WTC11 (cell line): Measurements from ENCODE around the gene GTF2I. TPM values are rescaled to one million over a fixed set of nuclear protein-coding genes. Genes with fewer than 3 reads are reported as not detected.
"Not testable (repeated sequence)": the region's sequence is repeated elsewhere in the genome, so short reads cannot be mapped to it uniquely, and the experiment has no call there.

Source experiments
- ATAC-seq: fragments of 200-7000 bp; cut with Tn5 transposase; 2 replicates; pipeline ENCODE4 v1.10.0; 2021; ENCODE audit warnings: mild to moderate bottlenecking, moderate library complexity
- CTCF ChIA-PET: fragments of 300-600 bp; sonication (Branson Sonifier 250); formaldehyde crosslinking; loops from one replicate; lab custom pipeline; 2021; ENCODE audit warnings: antibody characterized with exemption; lab: Charles Lee
- POLR2A ChIA-PET: fragments of 350-600 bp; sonication (Branson Sonifier 250); formaldehyde crosslinking; loops from one replicate; lab custom pipeline; 2021; ENCODE audit warnings: antibody characterized with exemption; lab: Charles Lee
- DNase-seq: peaks from one replicate; pipeline ENCODE4 v3.0.0; 2021; ENCODE audit warnings: low spot score
- H3K27ac Mint-ChIP-seq: 2 replicates; pipeline ENCODE4 v1.8.0; 2021; ENCODE audit warnings: mixed read lengths
- H3K27me3 Mint-ChIP-seq: 2 replicates; pipeline ENCODE4 v1.8.0; 2021; ENCODE audit warnings: low read depth, mild to moderate bottlenecking, moderate library complexity, mixed read lengths
- H3K36me3 Mint-ChIP-seq: 2 replicates; pipeline ENCODE4 v1.8.0; 2021; ENCODE audit warnings: mixed read lengths
- H3K4me1 Mint-ChIP-seq: 2 replicates; pipeline ENCODE4 v1.8.0; 2022; ENCODE audit warnings: mixed read lengths
- H3K4me3 Mint-ChIP-seq: 2 replicates; pipeline ENCODE4 v1.8.0; 2021; ENCODE audit warnings: mild to moderate bottlenecking, moderate library complexity, mixed read lengths
- H3K9me3 Mint-ChIP-seq: 2 replicates; pipeline ENCODE4 v1.8.0; 2021; ENCODE audit warnings: mixed read lengths
- AR ChIP-seq: fragments of 250-450 bp; sonication (Bioruptor Pico); IDR thresholded peaks from 2 replicates; pipeline ENCODE4 v1.9.0; 2021; ENCODE audit warnings: mild to moderate bottlenecking
- CREB1 ChIP-seq: sonication (generic); formaldehyde crosslinking; IDR thresholded peaks from 2 replicates; pipeline ENCODE4 v1.8.0; 2023; ENCODE audit warnings: mild to moderate bottlenecking, missing genetic modification reagents
- CREM ChIP-seq: sonication (generic); formaldehyde crosslinking; IDR thresholded peaks from 2 replicates; pipeline ENCODE4 v1.8.1; 2022; ENCODE audit warnings: mild to moderate bottlenecking, missing genetic modification reagents, moderate library complexity
- CTCF ChIP-seq: fragments of 200-600 bp; IDR thresholded peaks from 2 replicates; pipeline ENCODE4 v1.8.0; 2022; ENCODE audit warnings: antibody characterized with exemption
- E2F1 ChIP-seq: sonication (generic); formaldehyde crosslinking; IDR thresholded peaks from 2 replicates; pipeline ENCODE4 v1.8.0; 2022; ENCODE audit warnings: mild to moderate bottlenecking, missing genetic modification reagents
- E2F5 ChIP-seq: sonication (generic); formaldehyde crosslinking; IDR thresholded peaks from 2 replicates; pipeline ENCODE4 v1.8.1; 2022; ENCODE audit warnings: mild to moderate bottlenecking, moderate library complexity, missing genetic modification reagents
- ERG ChIP-seq: fragments of 250-450 bp; sonication (Bioruptor Pico); IDR thresholded peaks from 2 replicates; pipeline ENCODE4 v1.8.0; 2021; ENCODE audit warnings: mild to moderate bottlenecking
- IRF2 ChIP-seq: sonication (generic); formaldehyde crosslinking; IDR thresholded peaks from 2 replicates; pipeline ENCODE4 v1.8.0; 2022; ENCODE audit warnings: low read depth, missing genetic modification reagents, borderline replicate concordance
- NFE2L1 ChIP-seq: sonication (generic); formaldehyde crosslinking; IDR thresholded peaks from 2 replicates; pipeline ENCODE4 v1.8.1; 2023; ENCODE audit warnings: missing genetic modification reagents
- NR1H2 ChIP-seq: sonication (generic); formaldehyde crosslinking; IDR thresholded peaks from 2 replicates; pipeline ENCODE4 v1.9.0; 2021; ENCODE audit warnings: mild to moderate bottlenecking, moderate library complexity, missing genetic modification reagents
- TCF7 ChIP-seq: sonication (generic); formaldehyde crosslinking; IDR thresholded peaks from 2 replicates; pipeline ENCODE4 v1.8.0; 2022; ENCODE audit warnings: mild to moderate bottlenecking, low read depth, missing genetic modification reagents, moderate library complexity
- ZBTB21 ChIP-seq: sonication (generic); formaldehyde crosslinking; IDR thresholded peaks from 2 replicates; pipeline ENCODE4 v1.8.1; 2023; ENCODE audit warnings: mild to moderate bottlenecking, missing genetic modification reagents, borderline replicate concordance
- ZNF121 ChIP-seq: sonication (generic); formaldehyde crosslinking; IDR thresholded peaks from 2 replicates; pipeline ENCODE4 v1.8.0; 2023; ENCODE audit warnings: missing genetic modification reagents
- ZNF263 ChIP-seq: sonication (generic); formaldehyde crosslinking; IDR thresholded peaks from 2 replicates; pipeline ENCODE4 v1.8.1; 2022; ENCODE audit warnings: low read depth, mild to moderate bottlenecking, moderate library complexity, missing genetic modification reagents
- ZNF423 ChIP-seq: fragments of 250-450 bp; sonication (Bioruptor Pico); IDR thresholded peaks from 2 replicates; pipeline ENCODE4 v2.1.2; 2022; ENCODE audit warnings: mild to moderate bottlenecking, moderate library complexity
- ZNF671 ChIP-seq: fragments of 250-450 bp; sonication (Bioruptor Pico); IDR thresholded peaks from 2 replicates; pipeline ENCODE4 v1.8.0; 2021; ENCODE audit warnings: mild to moderate bottlenecking
- total RNA-seq: library from RNA; stranded (reverse); gene quantifications from 3 replicates; pipeline ENCODE4 v1.2.3, GENCODE V29; 2021
- TF ChIP-seq, protein P1 (sequence below): sonication (generic); formaldehyde crosslinking; IDR thresholded peaks from 2 replicates; pipeline ENCODE4 v1.8.1; 2022; ENCODE audit warnings: missing genetic modification reagents, borderline replicate concordance
- TF ChIP-seq, protein P2 (sequence below): sonication (generic); formaldehyde crosslinking; IDR thresholded peaks from 2 replicates; pipeline ENCODE4 v1.8.1; 2023; ENCODE audit warnings: mild to moderate bottlenecking, missing genetic modification reagents, moderate library complexity
- TF ChIP-seq, protein P3 (sequence below): sonication (generic); formaldehyde crosslinking; IDR thresholded peaks from 2 replicates; pipeline ENCODE4 v1.8.0; 2023; ENCODE audit warnings: missing genetic modification reagents, mild to moderate bottlenecking, borderline replicate concordance

The GTF2I gene
- total RNA-seq, 1 experiment from 2014 or later, result 308 TPM

- CTCF ChIA-PET, result no interaction called here
- POLR2A ChIA-PET, result no interaction called here
- Mint-ChIP-seq H3K36me3 (peaks cover 25% of the 10 kb centered on the region), H3K4me3 (no peak overlapping the region), H3K27ac (0 out of 2 replicates have a peak overlapping the region, but pooled peaks have one; percentile 53), H3K27me3 (no peaks in the 10 kb centered on the region), H3K9me3 (no peaks in the 10 kb centered on the region), H3K4me1 (no peaks in the 10 kb centered on the region)
- ATAC-seq, result no peak
- DNase-seq, result no peak
- TF ChIP-seq ERG (CRISPR knock-in tag), result no peak
- no peak for TF ChIP-seq AR (CRISPR knock-in tag)
- no peak for TF ChIP-seq E2F5 (CRISPR knock-in tag)
- TF ChIP-seq ZBTB21, result no peak
- TF ChIP-seq ZNF423 (CRISPR knock-in tag), result no peak
- no peak for TF ChIP-seq ZNF671 (CRISPR knock-in tag)
- no peak for TF ChIP-seq NR1H2 (CRISPR knock-in tag)
- TF ChIP-seq NFE2L1, result no peak
- TF ChIP-seq, protein P1, sequence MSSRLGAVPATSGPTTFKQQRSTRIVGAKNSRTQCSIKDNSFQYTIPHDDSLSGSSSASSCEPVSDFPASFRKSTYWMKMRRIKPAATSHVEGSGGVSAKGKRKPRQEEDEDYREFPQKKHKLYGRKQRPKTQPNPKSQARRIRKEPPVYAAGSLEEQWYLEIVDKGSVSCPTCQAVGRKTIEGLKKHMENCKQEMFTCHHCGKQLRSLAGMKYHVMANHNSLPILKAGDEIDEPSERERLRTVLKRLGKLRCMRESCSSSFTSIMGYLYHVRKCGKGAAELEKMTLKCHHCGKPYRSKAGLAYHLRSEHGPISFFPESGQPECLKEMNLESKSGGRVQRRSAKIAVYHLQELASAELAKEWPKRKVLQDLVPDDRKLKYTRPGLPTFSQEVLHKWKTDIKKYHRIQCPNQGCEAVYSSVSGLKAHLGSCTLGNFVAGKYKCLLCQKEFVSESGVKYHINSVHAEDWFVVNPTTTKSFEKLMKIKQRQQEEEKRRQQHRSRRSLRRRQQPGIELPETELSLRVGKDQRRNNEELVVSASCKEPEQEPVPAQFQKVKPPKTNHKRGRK (CRISPR knock-in tag), result no peak
- TF ChIP-seq ZNF263, result no peak
- no peak for TF ChIP-seq CTCF
- TF ChIP-seq IRF2 (CRISPR knock-in tag), result no peak
- no peak for TF ChIP-seq TCF7 (CRISPR knock-in tag)
- TF ChIP-seq CREM, result no peak
- TF ChIP-seq, protein P2, sequence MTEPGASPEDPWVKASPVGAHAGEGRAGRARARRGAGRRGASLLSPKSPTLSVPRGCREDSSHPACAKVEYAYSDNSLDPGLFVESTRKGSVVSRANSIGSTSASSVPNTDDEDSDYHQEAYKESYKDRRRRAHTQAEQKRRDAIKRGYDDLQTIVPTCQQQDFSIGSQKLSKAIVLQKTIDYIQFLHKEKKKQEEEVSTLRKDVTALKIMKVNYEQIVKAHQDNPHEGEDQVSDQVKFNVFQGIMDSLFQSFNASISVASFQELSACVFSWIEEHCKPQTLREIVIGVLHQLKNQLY (CRISPR knock-in tag), result no peak
- no peak for TF ChIP-seq ZNF121 (CRISPR knock-in tag)
- TF ChIP-seq E2F1 (CRISPR knock-in tag), result no peak
- TF ChIP-seq CREB1 (CRISPR knock-in tag), result no peak
- TF ChIP-seq, protein P3, sequence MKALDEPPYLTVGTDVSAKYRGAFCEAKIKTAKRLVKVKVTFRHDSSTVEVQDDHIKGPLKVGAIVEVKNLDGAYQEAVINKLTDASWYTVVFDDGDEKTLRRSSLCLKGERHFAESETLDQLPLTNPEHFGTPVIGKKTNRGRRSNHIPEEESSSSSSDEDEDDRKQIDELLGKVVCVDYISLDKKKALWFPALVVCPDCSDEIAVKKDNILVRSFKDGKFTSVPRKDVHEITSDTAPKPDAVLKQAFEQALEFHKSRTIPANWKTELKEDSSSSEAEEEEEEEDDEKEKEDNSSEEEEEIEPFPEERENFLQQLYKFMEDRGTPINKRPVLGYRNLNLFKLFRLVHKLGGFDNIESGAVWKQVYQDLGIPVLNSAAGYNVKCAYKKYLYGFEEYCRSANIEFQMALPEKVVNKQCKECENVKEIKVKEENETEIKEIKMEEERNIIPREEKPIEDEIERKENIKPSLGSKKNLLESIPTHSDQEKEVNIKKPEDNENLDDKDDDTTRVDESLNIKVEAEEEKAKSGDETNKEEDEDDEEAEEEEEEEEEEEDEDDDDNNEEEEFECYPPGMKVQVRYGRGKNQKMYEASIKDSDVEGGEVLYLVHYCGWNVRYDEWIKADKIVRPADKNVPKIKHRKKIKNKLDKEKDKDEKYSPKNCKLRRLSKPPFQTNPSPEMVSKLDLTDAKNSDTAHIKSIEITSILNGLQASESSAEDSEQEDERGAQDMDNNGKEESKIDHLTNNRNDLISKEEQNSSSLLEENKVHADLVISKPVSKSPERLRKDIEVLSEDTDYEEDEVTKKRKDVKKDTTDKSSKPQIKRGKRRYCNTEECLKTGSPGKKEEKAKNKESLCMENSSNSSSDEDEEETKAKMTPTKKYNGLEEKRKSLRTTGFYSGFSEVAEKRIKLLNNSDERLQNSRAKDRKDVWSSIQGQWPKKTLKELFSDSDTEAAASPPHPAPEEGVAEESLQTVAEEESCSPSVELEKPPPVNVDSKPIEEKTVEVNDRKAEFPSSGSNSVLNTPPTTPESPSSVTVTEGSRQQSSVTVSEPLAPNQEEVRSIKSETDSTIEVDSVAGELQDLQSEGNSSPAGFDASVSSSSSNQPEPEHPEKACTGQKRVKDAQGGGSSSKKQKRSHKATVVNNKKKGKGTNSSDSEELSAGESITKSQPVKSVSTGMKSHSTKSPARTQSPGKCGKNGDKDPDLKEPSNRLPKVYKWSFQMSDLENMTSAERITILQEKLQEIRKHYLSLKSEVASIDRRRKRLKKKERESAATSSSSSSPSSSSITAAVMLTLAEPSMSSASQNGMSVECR (CRISPR knock-in tag), result no peak
- TF ChIP-seq, all 79 proteins: peak for 0
These were observed 69.0 kb downstream of the GTF2I start for GRCh38 chr7:74726309-74727101.

DNA sequence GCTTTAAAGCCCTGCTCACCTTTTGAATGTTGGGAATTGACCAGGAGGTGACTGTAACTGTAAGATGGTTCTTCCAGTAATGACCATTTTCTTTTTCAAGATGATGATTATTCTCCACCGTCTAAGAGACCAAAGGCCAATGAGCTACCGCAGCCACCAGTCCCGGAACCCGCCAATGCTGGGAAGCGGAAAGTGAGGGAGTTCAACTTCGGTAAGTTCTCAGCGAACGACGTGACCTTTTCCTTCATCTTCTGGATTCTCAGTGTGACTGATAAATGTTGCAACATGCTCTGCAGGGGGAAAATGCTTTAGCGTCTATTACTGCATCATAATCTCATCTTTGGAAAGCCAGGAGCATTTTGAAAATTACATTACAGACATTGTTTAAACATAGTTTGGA, 71.2 kb downstream of the GTF2I start:
- POLR2A ChIA-PET, H3K9me3 Mint-ChIP-seq, H3K27me3 Mint-ChIP-seq, ATAC-seq, H3K4me1 Mint-ChIP-seq, CTCF ChIA-PET, H3K4me3 Mint-ChIP-seq, DNase-seq, H3K27ac Mint-ChIP-seq: not testable (repeated sequence)
- peaks cover 20% of the 10 kb centered on the region for H3K36me3 Mint-ChIP-seq
